ENCODE results near the gene RETREG1. TPM values are rescaled to one million over a fixed set of nuclear protein-coding genes. Genes with fewer than 3 reads are reported as not detected.

Gene RETREG1
- total and polyA plus RNA-seq, 3 donors from 2014 or later: 24.8 to 103 (median 55.4) TPM

- Histone ChIP-seq H3K27me3 (no peaks in the 10 kb centered on the region), H3K27ac (no peak overlapping the region), H3K4me1 (no peaks in the 10 kb centered on the region), H3K36me3 (ENCODE audit: low read depth, missing control alignments) (no peaks in the 10 kb centered on the region), H3K9me3 (no peaks in the 10 kb centered on the region), H3K4me3 (no peak overlapping the region)
- WGBS, 2 donors: 84 to 85% methylated on average over 3 of the region's 3 CpGs
- intact Hi-C loops (cut with DNase I; ENCODE audit: low total_unique reads): no loop called here
- no peak for DNase-seq
- TF ChIP-seq CTCF (IDR thresholded peaks at IDR 0.05) (no peak), POLR2A (IDR thresholded peaks at IDR 0.05) (no peak)
Observed at GRCh38 chr5:16628376-16628775, 11.6 kb upstream of the RETREG1 start.

- Histone ChIP-seq H3K4me3 (no peak overlapping the region), H3K9me3 (no peaks in the 10 kb centered on the region), H3K27ac (no peak overlapping the region), H3K36me3 (ENCODE audit: low read depth, missing control alignments) (no peaks in the 10 kb centered on the region), H3K27me3 (no peaks in the 10 kb centered on the region), H3K4me1 (no peaks in the 10 kb centered on the region)
- no peak for TF ChIP-seq CTCF (IDR thresholded peaks at IDR 0.05)
- no peak for TF ChIP-seq POLR2A (IDR thresholded peaks at IDR 0.05)
- DNase-seq: no peak
- 78 to 83% methylated on average over 5 of the region's 5 CpGs for WGBS, 2 donors
- intact Hi-C loops (cut with DNase I; ENCODE audit: low total_unique reads): no loop called here
Observed at GRCh38 chr5:16626696-16627264, 10.0 kb upstream of the RETREG1 start.

GRCh38 chr5:16625096-16625495 lies 8.3 kb upstream of the RETREG1 start:
- no peak overlapping the region for H3K27ac ChIP-seq

GRCh38 chr5:16619136-16619535 lies 2.3 kb upstream of the RETREG1 start:
- Histone ChIP-seq H3K9me3 (no peaks in the 10 kb centered on the region), H3K36me3 (ENCODE audit: low read depth, missing control alignments) (no peaks in the 10 kb centered on the region)

More at GRCh38 chr5:16625096-16625495, 8.3 kb upstream of the RETREG1 start:
- Histone ChIP-seq H3K9me3 (no peaks in the 10 kb centered on the region), H3K4me3 (no peak overlapping the region), H3K27me3 (no peaks in the 10 kb centered on the region), H3K36me3 (ENCODE audit: low read depth, missing control alignments) (no peaks in the 10 kb centered on the region), H3K4me1 (no peaks in the 10 kb centered on the region)
- intact Hi-C loops (cut with DNase I; ENCODE audit: low total_unique reads): no loop called here
- TF ChIP-seq CTCF (IDR thresholded peaks at IDR 0.05) (no peak), POLR2A (IDR thresholded peaks at IDR 0.05) (no peak)
- 58 to 67% methylated on average over 3 of the region's 3 CpGs for WGBS, 2 donors
- DNase-seq: no peak

More at GRCh38 chr5:16619136-16619535, 2.3 kb upstream of the RETREG1 start:
- Histone ChIP-seq H3K4me1 (peaks cover 12% of the 10 kb centered on the region), H3K4me3 (no peak overlapping the region), H3K27ac (no peak overlapping the region), H3K27me3 (no peaks in the 10 kb centered on the region)
- DNase-seq: no peak
- no peak for TF ChIP-seq POLR2A (IDR thresholded peaks at IDR 0.05)
- no peak for TF ChIP-seq CTCF (IDR thresholded peaks at IDR 0.05)
- WGBS, 2 donors: 69 to 89% methylated on average over 2 of the region's 2 CpGs
- intact Hi-C loops (cut with DNase I; ENCODE audit: low total_unique reads): no loop called here

Measured in testis (tissue), 3 donors.